ENCODE measurements around the gene FILIP1.

- no peak for TF ChIP-seq POLR2A (IDR thresholded peaks at IDR 0.05)
- no peak for TF ChIP-seq CTCF (IDR thresholded peaks at IDR 0.05)
Observed at GRCh38 chr6:75368864-75369402, 124.7 kb downstream of the FILIP1 start.
